Tibial artery (tissue), 4 donors: ENCODE results near the gene TMEM238.
A peak's percentile ranks its signal among the peaks of the same experiment; 100 is the strongest.
"Not testable (repeated sequence)": the region's sequence is repeated elsewhere in the genome, so short reads cannot be mapped to it uniquely, and the experiment has no call there.

ENCODE experiments used
- DNase-seq, 2 donors: peaks; one replicate each; pipeline ENCODE4 v3.0.0-alpha.2; 2019
- H3K27ac ChIP-seq, 2 donors: fragments of 200-600 bp; sonication (generic) in 1 of 2; 1 replicate in 1 of 2; 2 replicates in 1 of 2; pipeline ENCODE4 v1.5.1; 2018 to 2019; ENCODE audit warnings: mild to moderate bottlenecking in 1 of 2
- H3K27me3 ChIP-seq, 2 donors: fragments of 200-600 bp; sonication (generic) in 1 of 2; one replicate each; pipeline versions ENCODE4 v1.5.1 to v1.6.0; 2016 to 2019
- H3K36me3 ChIP-seq, 3 donors: fragments of 200-600 bp; sonication (generic) in 2 of 3; one replicate each; pipeline ENCODE4 v1.5.1; 2016 to 2019; ENCODE audit warnings: mild to moderate bottlenecking in 2 of 3
- H3K4me1 ChIP-seq, 4 donors: fragments of 200-600 bp; sonication (generic) in 2 of 4; 1 replicate in 3 of 4; 2 replicates in 1 of 4; pipeline ENCODE4 v1.5.1; 2016 to 2019
- H3K4me3 ChIP-seq, 2 donors: fragments of 200-600 bp; sonication (generic) in 1 of 2; 1 replicate in 1 of 2; 2 replicates in 1 of 2; pipeline ENCODE4 v1.5.1; 2018 to 2019; ENCODE audit warnings: mild to moderate bottlenecking in 2 of 2
- H3K9me3 ChIP-seq, 3 donors: fragments of 200-600 bp; sonication (generic) in 1 of 3; one replicate each; pipeline ENCODE4 v1.5.1; 2016 to 2019
- intact Hi-C: fragments of 100-400 bp; cut with DNase I; formaldehyde crosslinking; loops from one replicate; pipeline ENCODE4 v1.15.0; 2023; ENCODE audit warnings: low total_unique reads
- TF ChIP-seq, protein P1 (sequence below), 2 experiments: fragments of 200-600 bp in 1 of 2; fragments of 450-650 bp in 1 of 2; IDR thresholded peaks; one replicate each; pipeline ENCODE4 v1.5.1; 2017 to 2019; ENCODE audit warnings: antibody characterized with exemption in 2 of 2, mild to moderate bottlenecking in 1 of 2, moderate library complexity in 1 of 2

The TMEM238 gene

GRCh38 chr19:55339889-55340783 is 44.0 kb downstream of the TMEM238 start:
- H3K27me3 ChIP-seq, result peaks cover 0 to 8% of the 10 kb centered on the region in 2 donors
- peaks cover 0 to 23% (median 21%) of the 10 kb centered on the region in 4 donors for H3K4me1 ChIP-seq
- intact Hi-C loops, result loop anchor here (2.0 to 5.0 kb wide), 2 partner anchors 38 to 45 kb away; partner anchors contain the start of genes RPL28 and TMEM238
- H3K36me3 ChIP-seq, result peaks cover 8 to 30% (median 18%) of the 10 kb centered on the region in 3 donors
- peak overlapping the region; percentile 75 to 77 for H3K4me3 ChIP-seq
- H3K27ac ChIP-seq, result peak overlapping the region; percentile 89
- TF ChIP-seq, protein P1, sequence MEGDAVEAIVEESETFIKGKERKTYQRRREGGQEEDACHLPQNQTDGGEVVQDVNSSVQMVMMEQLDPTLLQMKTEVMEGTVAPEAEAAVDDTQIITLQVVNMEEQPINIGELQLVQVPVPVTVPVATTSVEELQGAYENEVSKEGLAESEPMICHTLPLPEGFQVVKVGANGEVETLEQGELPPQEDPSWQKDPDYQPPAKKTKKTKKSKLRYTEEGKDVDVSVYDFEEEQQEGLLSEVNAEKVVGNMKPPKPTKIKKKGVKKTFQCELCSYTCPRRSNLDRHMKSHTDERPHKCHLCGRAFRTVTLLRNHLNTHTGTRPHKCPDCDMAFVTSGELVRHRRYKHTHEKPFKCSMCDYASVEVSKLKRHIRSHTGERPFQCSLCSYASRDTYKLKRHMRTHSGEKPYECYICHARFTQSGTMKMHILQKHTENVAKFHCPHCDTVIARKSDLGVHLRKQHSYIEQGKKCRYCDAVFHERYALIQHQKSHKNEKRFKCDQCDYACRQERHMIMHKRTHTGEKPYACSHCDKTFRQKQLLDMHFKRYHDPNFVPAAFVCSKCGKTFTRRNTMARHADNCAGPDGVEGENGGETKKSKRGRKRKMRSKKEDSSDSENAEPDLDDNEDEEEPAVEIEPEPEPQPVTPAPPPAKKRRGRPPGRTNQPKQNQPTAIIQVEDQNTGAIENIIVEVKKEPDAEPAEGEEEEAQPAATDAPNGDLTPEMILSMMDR (IDR thresholded peaks at IDR 0.05), result no peak
- no peaks in the 10 kb centered on the region for H3K9me3 ChIP-seq
- no peak for DNase-seq

GRCh38 chr19:55339105-55339888 is 44.8 kb downstream of the TMEM238 start, which contains the start of gene KMT5C:
TSS of gene KMT5C (plus strand) at chr19:55339876. CDS start at chr19:55341937, 2,061 bp downstream.
- peaks cover 8 to 22% (median 18%) of the 10 kb centered on the region in 3 donors for H3K36me3 ChIP-seq
- H3K27ac ChIP-seq, result peak within 1 kb of the TSS; percentile 89
- intact Hi-C loops, result loop anchor here (2.0 kb wide), 1 partner anchor 46 kb away; the partner anchor contains the start of genes RPL28 and TMEM238
- peaks cover 0 to 23% (median 21%) of the 10 kb centered on the region in 4 donors for H3K4me1 ChIP-seq
- TF ChIP-seq, protein P1 (IDR thresholded peaks at IDR 0.05), result peak; percentile 49 to 59
- H3K27me3 ChIP-seq, result peaks cover 0 to 14% of the 10 kb centered on the region in 2 donors
- peak; percentile 100 for DNase-seq
- peak within 1 kb of the TSS; percentile 75 to 77 for H3K4me3 ChIP-seq
- H3K9me3 ChIP-seq, result no peaks in the 10 kb centered on the region

DNA sequence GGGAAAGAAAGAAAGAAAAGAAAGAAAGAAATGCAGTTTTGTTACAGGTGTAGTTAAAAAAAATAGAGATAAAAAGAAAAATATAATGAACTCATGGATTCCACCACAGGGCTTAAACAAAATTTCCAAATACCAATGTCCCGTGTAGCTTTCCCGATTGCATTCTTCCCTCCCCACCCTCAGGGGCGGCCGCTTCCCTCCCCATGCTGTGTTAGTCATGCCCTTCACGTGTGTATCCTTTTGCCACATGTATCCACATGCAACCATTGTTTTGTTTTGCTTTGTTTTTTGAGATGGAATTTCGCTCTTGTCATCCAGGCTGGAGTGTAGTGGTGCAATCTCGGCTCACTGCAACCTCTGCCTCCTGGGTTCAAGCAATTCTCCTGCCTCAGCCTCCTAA is 48.0 kb downstream of the TMEM238 start:
- H3K4me1 ChIP-seq, result peaks cover 0 to 18% (median 17%) of the 10 kb centered on the region in 4 donors
- intact Hi-C loops, result no loop called here
- H3K9me3 ChIP-seq, result no peaks in the 10 kb centered on the region
- H3K27ac ChIP-seq, result no peak overlapping the region
- H3K36me3 ChIP-seq, result no peaks in the 10 kb centered on the region
- TF ChIP-seq, protein P1 (IDR thresholded peaks at IDR 0.05), result no peak
- peaks cover 0 to 31% of the 10 kb centered on the region in 2 donors for H3K27me3 ChIP-seq
- DNase-seq, result no peak
- H3K4me3 ChIP-seq, result no peak overlapping the region

- no peak overlapping the region for H3K27ac ChIP-seq
- no peak overlapping the region for H3K4me3 ChIP-seq
- H3K9me3 ChIP-seq, result no peaks in the 10 kb centered on the region
- H3K4me1 ChIP-seq, result peaks cover 0 to 7% (median 5%) of the 10 kb centered on the region in 4 donors
- no peak for DNase-seq
- intact Hi-C loops, result no loop called here
- TF ChIP-seq, protein P1 (IDR thresholded peaks at IDR 0.05), result no peak
- no peaks in the 10 kb centered on the region for H3K36me3 ChIP-seq
- H3K27me3 ChIP-seq, result peaks cover 0 to 31% of the 10 kb centered on the region in 2 donors
Observed at GRCh38 chr19:55333870-55334269, 50.2 kb downstream of the TMEM238 start.

DNA sequence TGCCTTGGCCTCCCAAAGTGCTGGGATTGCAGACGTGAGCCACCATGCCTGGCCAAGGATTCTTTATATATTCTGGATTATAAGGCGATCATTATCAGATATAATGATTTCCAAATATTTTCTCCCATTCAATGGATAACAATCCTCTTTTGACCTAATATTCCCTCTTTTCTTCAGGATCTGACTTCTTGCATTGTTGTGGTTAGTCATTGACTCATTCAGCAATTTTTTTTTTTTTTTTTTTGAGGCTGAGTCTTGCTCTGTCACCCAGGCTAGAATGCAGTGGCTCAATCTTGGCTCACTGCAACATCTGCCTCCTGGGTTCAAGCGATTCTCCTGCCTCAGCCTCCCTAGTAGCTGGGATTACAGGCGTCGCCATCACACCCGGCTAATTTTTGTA is 54.3 kb downstream of the TMEM238 start:
- H3K4me1 ChIP-seq, intact Hi-C loops, H3K27ac ChIP-seq, DNase-seq, H3K36me3 ChIP-seq, H3K4me3 ChIP-seq, H3K9me3 ChIP-seq: not testable (repeated sequence)
- H3K27me3 ChIP-seq, result peaks cover 0 to 32% of the 10 kb centered on the region in 2 donors
